Stimulated activated CD4-positive, alpha-beta T cell treated with anti-CD3 and anti-CD28 coated beads, Interleukin-1b, Interleukin-23, amount 100 ng/mL, for 48 hours (primary cell): ENCODE results near the gene MAP1LC3B.

ENCODE experiments used
- DNase-seq: peaks from one replicate; pipeline ENCODE4 v3.0.0-alpha.2; 2020

MAP1LC3B gene

DNA sequence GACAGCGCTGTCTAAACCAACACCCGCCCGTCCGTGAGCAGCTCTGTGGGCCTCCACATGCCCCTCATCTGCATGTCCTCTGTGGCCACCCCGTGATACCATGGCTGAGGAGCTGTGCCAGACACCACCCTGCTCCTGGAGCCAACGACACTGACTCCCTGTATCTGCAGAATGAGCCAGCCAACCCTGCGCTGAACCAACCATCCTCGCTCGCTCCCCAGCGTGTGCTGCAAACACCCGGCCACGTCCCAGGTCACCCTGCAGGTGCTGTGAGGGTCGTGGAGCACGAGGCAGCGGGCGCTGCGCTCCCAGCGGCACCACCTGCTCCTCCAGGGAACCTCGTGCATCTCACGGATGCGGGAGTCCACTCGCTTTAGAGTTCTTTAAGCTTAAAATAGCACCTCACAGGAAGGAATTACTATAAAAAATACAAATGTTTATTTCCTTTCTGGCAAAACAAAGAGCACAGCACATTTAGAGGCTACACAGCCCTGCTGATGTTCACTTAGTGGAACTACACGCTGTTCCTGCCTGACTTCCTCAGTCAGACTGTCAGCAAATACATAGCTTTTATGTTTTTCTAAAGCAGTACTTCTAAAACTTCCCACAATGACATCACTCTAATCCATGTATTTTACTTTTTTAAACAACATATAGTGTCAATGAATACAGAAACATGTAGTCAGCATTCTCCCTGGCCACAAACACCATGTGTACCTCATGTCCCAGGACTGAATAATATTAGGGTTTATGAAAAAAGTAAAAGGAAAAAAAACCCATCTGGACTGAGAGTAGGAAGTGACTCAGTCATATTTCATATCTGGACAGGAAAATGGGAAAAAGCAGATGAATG is 43.5 kb downstream of the MAP1LC3B start:
- DNase-seq: no peak

DNA sequence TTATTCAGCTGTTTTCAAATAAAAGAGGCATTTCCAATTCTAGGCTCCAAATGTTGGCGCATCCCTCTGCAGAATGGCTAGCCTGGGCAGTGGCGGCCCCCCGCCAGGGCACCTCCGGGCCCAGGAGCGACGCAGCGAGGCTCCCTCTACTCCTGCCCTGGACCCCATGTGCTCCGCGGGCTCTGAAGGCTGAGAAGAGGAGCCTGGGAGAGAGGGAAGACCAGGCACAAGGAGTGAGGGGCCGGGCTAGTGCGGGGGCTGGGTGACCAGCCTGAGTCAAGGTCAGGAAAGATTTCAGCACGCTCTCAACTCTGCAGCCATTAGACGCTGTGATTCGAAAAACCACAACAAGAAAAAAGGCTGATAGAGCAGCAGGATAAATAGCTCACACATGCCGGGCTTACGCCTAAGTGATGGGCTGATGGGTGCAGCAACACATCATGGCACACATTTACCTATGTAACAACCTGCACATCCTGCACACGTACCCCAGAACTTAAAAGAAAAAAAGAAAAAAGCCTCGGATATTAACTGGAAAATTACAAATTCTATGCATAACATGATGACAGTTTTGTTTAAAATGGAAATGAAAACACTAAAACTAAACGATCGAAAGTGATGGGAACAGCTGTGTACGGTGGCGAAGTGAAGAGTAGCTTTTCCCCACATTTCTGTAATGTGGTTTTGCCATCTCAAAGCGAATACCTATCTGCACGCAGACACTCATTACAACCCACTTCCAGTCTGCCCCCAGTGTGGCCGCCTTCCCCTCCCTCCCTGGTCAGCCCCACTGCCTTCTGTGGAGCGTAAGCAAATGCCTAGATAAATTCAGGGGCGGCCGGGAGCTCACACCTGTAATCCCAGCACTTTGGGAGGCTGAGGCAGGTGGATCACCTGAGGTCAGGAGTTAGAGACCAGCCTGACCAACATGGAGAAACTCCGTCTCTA is 44.4 kb downstream of the MAP1LC3B start:
- peak; percentile 57 for DNase-seq

DNA sequence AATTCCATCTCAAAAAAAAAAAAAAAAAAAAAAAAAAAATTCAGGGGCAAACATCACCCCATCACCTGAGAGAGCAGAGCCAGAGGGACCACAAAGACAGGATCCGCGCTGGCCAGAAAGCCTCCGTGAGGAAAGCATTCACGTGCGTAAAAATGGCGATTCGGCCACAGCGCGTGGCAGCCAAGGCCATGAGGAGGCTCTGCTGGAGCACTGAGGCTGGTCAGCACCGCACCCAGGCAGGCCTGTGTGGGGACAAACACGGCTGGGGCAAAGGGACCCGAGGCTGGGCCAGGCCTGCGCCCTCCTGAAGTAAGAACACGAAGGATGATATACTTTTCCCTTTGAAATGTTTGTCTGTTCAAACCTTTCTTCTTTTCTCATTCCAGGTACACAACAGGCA is 45.2 kb downstream of the MAP1LC3B start:
- no peak for DNase-seq

DNA sequence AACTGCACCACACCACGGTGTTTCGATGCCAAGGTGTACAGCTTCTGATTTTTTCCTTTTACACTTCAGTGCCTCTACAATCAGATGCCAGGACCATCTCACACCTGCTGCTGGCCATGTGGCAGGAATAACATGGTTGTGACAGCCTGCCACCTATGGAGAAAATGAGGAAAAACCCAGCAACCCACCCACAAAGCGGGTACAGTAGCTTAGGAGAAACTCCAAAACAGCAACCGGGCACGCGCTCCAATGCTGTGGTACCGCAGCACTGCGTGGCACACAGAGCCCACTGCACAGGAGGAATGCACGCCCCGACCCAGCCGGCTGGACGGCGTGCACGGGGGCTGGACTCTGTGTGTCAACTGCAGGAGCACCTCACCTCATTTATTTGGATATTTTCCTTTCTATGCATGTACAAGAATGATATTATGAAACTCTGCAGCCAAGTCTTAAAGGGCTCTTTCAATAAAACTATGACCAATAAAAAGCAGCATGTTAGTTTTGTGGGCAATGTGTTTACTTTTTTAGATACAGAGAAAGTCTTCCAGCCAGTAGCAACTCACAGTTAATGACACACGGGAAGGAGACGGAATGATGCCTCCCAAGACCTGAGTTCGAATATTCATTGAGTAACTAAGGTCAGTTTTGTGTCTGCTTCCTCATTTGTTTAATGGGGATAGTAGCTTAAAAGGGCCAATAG is 45.9 kb downstream of the MAP1LC3B start:
- no peak for DNase-seq

DNA sequence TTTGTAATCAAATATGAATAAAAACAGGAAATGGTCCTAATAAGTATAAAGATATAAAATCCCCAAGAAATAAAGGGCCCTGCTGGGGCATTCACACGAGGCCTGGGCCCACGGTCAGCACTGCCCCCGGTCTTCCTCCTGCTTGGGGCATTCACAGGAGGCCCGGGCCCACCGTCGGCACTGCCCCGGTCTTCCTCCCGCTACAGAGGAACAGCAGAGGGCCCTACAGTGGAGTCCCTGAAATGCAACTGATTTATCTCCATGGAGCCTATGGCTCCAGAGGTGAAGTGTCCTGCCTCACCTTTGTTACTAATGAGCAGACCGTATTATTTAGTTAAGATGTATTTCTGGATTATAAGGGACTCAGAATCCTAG is 46.5 kb downstream of the MAP1LC3B start:
- no peak for DNase-seq

DNA sequence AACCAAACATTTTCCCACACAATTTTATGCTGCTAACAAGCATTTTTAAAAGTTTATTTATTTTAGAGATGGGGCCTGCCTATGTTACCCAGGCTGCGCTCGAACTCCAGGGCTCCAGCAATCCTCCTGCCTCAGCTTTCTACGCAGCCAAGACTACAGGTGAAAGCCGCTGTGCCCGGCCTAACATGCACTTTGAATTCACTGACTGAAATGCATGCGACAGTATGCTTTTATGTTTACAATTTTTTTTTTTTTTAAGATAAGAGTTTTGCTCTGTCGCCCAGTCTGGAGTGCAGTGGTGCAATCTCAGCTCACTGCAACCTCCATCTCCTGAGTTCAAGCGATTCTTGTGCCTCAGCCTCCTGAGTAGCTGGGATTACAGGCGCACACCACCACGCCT is 47.8 kb downstream of the MAP1LC3B start:
- DNase-seq: no peak

DNA sequence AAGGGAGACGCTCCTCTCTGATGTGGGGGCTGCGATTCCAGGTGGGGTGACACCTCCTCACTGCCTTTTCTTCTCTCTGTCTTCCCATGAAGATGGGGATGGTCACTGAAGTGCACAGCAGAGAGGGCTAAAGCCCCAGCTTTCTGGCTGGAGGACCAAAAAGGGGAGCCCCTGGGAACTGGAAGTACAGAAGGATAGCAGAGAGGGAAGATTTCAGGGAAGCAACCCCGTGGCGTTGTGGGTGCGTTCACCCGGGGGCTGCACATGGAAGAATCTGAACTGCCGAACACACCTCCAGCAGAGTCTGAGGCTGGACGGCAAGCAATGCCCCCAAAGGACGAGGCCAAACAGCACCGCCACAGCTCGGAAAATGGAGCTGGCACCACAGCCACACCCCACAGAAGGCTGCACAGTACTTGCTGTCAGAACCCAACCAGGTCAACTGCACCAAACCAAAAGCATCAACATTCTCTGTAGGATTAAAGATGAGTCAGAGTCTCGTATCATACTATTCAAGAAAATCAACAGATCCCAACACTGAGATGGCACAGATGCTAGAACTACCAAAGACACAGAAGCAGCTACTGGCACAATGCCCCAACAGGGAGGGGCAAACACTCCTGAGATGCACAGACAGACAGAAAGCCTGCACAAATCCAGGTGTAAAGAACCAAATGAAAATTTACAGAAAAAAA is 49.9 kb downstream of the MAP1LC3B start:
- DNase-seq: no peak

DNA sequence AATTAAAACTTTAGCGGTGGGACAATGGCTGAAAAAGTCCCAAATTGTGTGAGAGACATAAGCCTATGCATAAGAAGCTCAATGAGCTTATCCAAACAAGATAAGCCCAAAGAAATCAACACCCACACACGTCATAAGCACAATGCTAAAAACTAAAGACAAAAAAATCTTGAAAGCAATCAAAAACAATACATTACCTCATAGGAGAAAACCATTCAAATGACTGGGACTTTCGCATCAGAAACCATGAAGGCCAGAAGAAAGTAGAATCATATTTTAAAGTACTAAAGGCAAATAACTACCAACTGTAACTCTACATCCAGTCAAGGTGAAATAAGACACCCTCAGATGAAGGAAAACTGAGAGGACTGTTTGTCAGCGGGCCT is 50.4 kb downstream of the MAP1LC3B start:
- no peak for DNase-seq

DNA sequence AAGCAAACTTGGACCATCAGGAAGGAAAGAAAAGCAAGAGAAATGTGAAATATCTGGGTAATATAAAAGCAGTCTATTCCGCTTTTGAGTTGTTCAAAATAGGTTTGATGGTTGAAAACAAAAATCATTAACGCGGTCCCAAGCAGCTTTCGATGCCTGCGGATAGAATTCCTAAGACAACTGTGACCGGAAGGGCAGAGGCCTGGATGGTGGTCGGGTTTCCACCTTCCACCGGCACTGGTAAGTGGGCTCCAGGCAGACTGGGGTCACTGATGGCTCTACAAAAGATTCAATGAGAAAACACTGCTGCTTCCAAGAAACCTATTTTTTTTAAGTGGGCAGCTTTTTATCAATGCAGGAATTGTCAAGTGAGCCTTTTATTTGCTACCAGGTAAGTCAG is 50.9 kb downstream of the MAP1LC3B start:
- no peak for DNase-seq

DNA sequence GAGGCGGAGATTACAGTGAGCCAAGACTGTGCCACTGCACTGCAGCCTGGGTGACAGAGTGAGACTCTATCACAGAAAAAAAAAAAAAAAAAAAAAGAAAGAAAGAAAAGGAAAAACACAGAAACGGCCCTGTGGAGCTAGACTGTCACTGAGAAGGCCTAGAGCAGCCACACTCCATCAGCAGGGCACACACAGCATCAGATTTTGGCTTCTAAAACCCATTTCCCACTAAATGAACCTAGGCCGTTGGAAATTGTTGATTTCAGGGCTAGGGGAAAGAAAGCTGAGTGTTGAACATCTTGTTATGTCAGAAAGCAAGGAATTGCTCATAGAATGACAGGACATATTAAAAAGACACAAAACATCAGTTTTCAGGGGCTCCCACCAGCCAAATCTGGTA is 51.8 kb downstream of the MAP1LC3B start:
- DNase-seq: no peak

DNA sequence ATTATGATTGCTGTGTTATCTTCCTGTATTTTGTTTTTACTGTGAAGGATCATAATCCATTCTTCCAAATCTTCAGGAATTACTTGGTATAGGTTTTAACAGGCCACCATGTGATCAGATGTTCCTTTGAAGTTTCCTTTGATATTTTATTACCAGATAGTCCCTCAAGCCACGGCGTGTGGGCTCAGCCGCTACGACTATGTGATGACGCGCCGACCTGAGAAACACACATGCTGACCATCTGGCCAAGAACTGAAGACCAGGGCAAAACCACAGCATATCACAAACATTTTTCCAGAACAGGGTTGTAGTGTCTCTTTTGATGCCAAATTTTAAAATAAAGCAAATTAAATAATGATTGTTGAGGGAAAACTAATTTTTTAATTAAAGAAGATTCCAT is 53.4 kb downstream of the MAP1LC3B start:
- DNase-seq: no peak

DNA sequence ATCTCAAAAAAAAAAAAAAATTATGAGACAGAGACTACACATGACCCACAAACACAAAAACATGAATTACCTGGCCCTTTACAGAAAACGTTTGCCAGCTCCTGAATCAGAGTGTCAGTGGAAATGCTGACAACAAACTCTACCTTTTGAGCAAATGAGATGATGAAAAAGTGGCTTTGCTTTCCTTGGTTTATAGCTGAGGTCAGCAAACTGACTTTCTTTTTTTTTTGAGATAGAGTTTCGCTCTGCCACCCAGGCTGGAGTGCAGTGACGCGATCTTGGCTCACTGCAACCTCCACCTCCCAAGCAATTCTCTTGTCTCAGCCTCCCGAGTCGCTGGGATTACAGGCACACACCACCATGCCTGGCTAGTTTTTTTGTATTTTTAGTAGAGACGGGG is 54.3 kb downstream of the MAP1LC3B start:
- DNase-seq: no peak

DNA sequence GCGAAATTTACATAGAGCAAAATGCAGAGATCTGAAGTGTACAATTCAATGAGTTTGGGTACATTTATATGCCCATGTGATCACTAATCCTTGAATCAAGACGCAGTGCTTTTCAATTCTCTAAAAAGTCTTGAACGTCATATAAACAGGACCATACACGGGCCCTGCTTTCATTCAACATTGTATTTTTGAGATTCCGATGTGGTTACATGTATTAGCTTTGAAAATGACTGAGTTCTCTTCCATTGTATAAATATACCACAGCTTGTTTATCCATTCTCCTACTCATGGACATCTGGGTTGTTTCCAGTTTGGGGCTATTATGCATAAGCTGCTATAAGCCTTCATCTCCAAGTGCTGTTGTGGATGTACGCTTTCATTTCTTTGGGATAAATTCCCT is 55.2 kb downstream of the MAP1LC3B start:
- no peak for DNase-seq

DNA sequence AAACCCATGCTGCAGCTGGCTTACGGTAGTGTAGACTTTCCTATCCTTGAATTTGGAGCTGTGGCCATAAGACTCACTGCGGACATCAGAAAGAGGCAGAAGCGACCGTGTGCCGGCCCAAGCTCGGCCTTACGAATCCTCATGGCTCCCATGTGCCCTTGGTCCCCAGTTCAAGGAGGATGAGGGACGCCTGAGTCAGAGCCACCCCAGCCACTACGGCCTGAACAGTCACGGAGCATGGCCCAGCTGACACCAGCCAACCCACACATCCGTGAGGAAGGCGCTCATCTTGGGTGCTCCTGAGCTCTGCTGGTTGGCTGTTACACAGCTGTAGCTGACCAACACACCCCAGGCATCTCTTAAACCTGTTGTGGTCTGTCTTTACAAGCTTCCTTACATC is 56.7 kb downstream of the MAP1LC3B start:
- DNase-seq: no peak

DNA sequence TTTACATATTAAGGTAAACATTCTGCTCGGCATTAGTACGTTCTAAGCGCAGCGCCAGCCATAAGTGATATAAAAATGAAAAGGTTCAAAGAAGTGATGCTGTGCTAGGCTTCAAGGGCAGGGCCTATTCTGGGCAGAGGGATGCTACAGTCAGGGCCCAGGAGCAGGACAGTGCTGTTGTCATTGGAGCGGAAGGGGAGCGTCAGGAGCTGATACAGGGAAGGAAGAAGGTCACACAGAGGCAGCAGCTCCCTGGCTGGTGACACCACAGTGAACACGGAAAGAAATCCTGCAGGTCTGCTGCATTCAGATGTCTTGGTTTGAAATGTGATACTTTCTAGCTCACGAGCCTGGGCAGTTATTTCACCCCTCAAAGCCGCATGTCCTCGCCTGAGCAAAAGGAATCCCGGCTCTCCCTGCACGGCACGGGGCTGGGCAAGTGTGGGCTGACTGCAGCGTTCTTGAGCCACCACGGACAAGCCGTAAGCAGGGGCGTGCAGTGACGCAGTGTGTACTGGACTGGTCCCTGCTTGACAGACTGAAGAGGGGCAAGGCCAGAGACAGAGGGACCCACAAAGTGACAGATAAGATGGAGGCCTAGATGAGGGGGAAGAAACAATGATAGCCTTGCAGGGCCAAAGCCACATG is 59.6 kb downstream of the MAP1LC3B start:
- no peak for DNase-seq

DNA sequence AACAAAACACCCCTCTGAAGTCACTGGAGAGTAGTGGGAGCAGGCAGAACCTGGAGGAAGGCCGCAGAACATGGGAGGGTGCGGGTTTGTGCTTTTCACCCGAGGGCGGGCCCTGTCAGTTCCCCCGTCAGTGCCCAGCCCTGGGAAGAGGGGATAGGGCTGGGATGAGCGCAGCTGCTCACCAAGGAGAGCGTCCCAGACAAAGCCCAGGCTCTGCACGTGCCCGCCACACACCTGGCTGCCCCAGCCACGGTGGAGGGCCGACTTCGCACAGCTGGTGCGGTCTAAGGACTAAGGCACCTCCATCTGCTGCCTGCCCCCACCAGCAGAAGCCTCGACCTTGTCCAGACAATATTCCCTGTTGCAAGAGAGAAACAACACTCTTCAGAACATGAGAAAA is 61.2 kb downstream of the MAP1LC3B start:
- no peak for DNase-seq
